Hepatocyte (in vitro differentiated cells): ENCODE measurements around the gene EEF1AKMT1. TPM values are rescaled to one million over a fixed set of nuclear protein-coding genes. Genes with fewer than 3 reads are reported as not detected.

Experiments used
- DNase-seq: peaks from one replicate; pipeline ENCODE4 v3.0.0-alpha.2; 2016; ENCODE audit warnings: low spot score
- H2AFZ ChIP-seq: fragments of 200-600 bp; sonication (generic); 2 replicates; pipeline ENCODE4 v1.6.0; 2016; ENCODE audit warnings: antibody characterized with exemption, mild to moderate bottlenecking
- H3K27ac ChIP-seq: fragments of 200-600 bp; sonication (generic); 2 replicates; pipeline ENCODE4 v1.5.1; 2016; ENCODE audit warnings: mild to moderate bottlenecking
- H3K27me3 ChIP-seq: fragments of 200-600 bp; sonication (generic); 2 replicates; pipeline ENCODE4 v1.6.1; 2016
- H3K36me3 ChIP-seq: fragments of 200-600 bp; sonication (generic); replicated peaks from 2 replicates; pipeline ENCODE4 v1.5.1; 2016; ENCODE audit warnings: low read depth; ENCODE audit not compliant: insufficient read depth
- H3K4me1 ChIP-seq: fragments of 200-600 bp; sonication (generic); 2 replicates; pipeline ENCODE4 v1.5.1; 2016; ENCODE audit warnings: mild to moderate bottlenecking, moderate library complexity; ENCODE audit not compliant: insufficient read depth
- H3K4me2 ChIP-seq: fragments of 200-600 bp; sonication (generic); 2 replicates; pipeline ENCODE4 v1.6.0; 2016
- H3K4me3 ChIP-seq: fragments of 200-600 bp; sonication (generic); 2 replicates; pipeline ENCODE4 v1.5.1; 2016; ENCODE audit warnings: mild to moderate bottlenecking
- H3K79me2 ChIP-seq: fragments of 200-600 bp; sonication (generic); 2 replicates; pipeline ENCODE4 v1.6.0; 2017; ENCODE audit warnings: mild to moderate bottlenecking
- H3K9me2 ChIP-seq: fragments of 200-600 bp; sonication (generic); replicated peaks from 2 replicates; pipeline ENCODE4 v1.6.0; 2017; ENCODE audit warnings: mild to moderate bottlenecking; ENCODE audit not compliant: insufficient read depth
- H3K9me3 ChIP-seq: fragments of 200-600 bp; sonication (generic); 2 replicates; pipeline ENCODE4 v1.5.1; 2016; ENCODE audit warnings: low read depth, mild to moderate bottlenecking
- H4K20me1 ChIP-seq: fragments of 200-600 bp; sonication (generic); 2 replicates; pipeline ENCODE4 v1.6.0; 2016; ENCODE audit warnings: mild to moderate bottlenecking; ENCODE audit not compliant: insufficient read depth, poor library complexity, severe bottlenecking
- CTCF ChIP-seq: fragments of 200-600 bp; sonication (generic); IDR thresholded peaks from 2 replicates; pipeline ENCODE4 v1.5.1; 2016; ENCODE audit warnings: antibody characterized with exemption, mild to moderate bottlenecking; ENCODE audit not compliant: poor library complexity
- EZH2 ChIP-seq: fragments of 200-600 bp; sonication (generic); IDR thresholded peaks from 2 replicates; pipeline ENCODE4 v1.6.1; 2016; ENCODE audit warnings: antibody characterized with exemption, mild to moderate bottlenecking, borderline replicate concordance
- EZH2phosphoT487 ChIP-seq: fragments of 200-600 bp; sonication (generic); IDR thresholded peaks from one replicate; pipeline ENCODE4 v1.6.1; 2018; ENCODE audit warnings: antibody characterized with exemption, mild to moderate bottlenecking, low read depth, moderate library complexity; ENCODE audit not compliant: unreplicated experiment, severe bottlenecking
- WGBS: methylation state at CpG from one replicate; pipeline ENCODE4 v1.1.6; 2016; ENCODE audit warnings: low lambda C conversion rate; ENCODE audit errors: missing lambda C conversion rate; 5-methylcytosine and 5-hydroxymethylcytosine counted together
- polyA plus RNA-seq: library from polyadenylated mRNA; unstranded; fragments of >200 nt; fragmentation: Nextera tagmentation; extraction: Ambion mirVana; gene quantifications from 2 replicates; pipeline ENCODE4 v1.2.1, GENCODE V29; 2016
- total RNA-seq: library from RNA; depleted of rRNA; stranded (reverse); fragments of >200 nt; gene quantifications from 2 replicates; pipeline ENCODE4 v1.2.3, GENCODE V29; 2014

EEF1AKMT1 gene
- total and polyA plus RNA-seq, 2 experiments from 2014 or later: 9.2 to 13.6 TPM

- Histone ChIP-seq H3K27me3 (no peaks in the 10 kb centered on the region), H3K4me1 (peaks cover 7% of the 10 kb centered on the region), H3K9me3 (no peaks in the 10 kb centered on the region), H4K20me1 (no peaks in the 10 kb centered on the region), H3K36me3 (no peaks in the 10 kb centered on the region), H3K4me3 (no peak overlapping the region), H3K4me2 (no peak overlapping the region), H3K79me2 (no peaks in the 10 kb centered on the region), H3K9me2 (no peaks in the 10 kb centered on the region), H2AFZ (no peak overlapping the region), H3K27ac (no peak overlapping the region)
- no peak for DNase-seq
- WGBS: 84% methylated on average over 11 of the region's 11 CpGs
- TF ChIP-seq EZH2: no peak
- TF ChIP-seq CTCF: no peak
- no peak for TF ChIP-seq EZH2phosphoT487
These were observed 60.0 kb downstream of the EEF1AKMT1 start for GRCh38 chr13:20713751-20714150.

GRCh38 chr13:20713014-20713376 lies 60.8 kb downstream of the EEF1AKMT1 start:
- Histone ChIP-seq H3K9me2 (no peaks in the 10 kb centered on the region), H4K20me1 (no peaks in the 10 kb centered on the region), H3K4me1 (peaks cover 7% of the 10 kb centered on the region), H3K9me3 (no peaks in the 10 kb centered on the region), H3K79me2 (no peaks in the 10 kb centered on the region), H2AFZ (peak overlapping the region; percentile 69), H3K27me3 (no peaks in the 10 kb centered on the region), H3K36me3 (no peaks in the 10 kb centered on the region), H3K4me3 (no peak overlapping the region), H3K4me2 (peak overlapping the region; percentile 75), H3K27ac (no peak overlapping the region)
- no peak for TF ChIP-seq CTCF
- TF ChIP-seq EZH2phosphoT487: no peak
- no peak for TF ChIP-seq EZH2
- 31% methylated on average over 11 of the region's 11 CpGs for WGBS
- DNase-seq: no peak

GRCh38 chr13:20711301-20712044 lies 62.3 kb downstream of the EEF1AKMT1 start:
- no peaks in the 10 kb centered on the region for H3K27me3 ChIP-seq
- H3K4me2 ChIP-seq: no peak overlapping the region
- H3K79me2 ChIP-seq: no peaks in the 10 kb centered on the region
- WGBS: 85% methylated on average over 13 of the region's 13 CpGs
- TF ChIP-seq EZH2 (no peak), EZH2phosphoT487 (no peak), CTCF (no peak)
- no peak overlapping the region for H3K27ac ChIP-seq
- peaks cover 7% of the 10 kb centered on the region for H3K4me1 ChIP-seq
- DNase-seq: no peak
- H3K9me3 ChIP-seq: no peaks in the 10 kb centered on the region
- H4K20me1 ChIP-seq: no peaks in the 10 kb centered on the region
- no peak overlapping the region for H3K4me3 ChIP-seq
- no peaks in the 10 kb centered on the region for H3K9me2 ChIP-seq
- H3K36me3 ChIP-seq: no peaks in the 10 kb centered on the region
- no peak overlapping the region for H2AFZ ChIP-seq
